GM19468 (cell line): Measurements from ENCODE around the gene SLC1A7.

Source experiments
- ATAC-seq: cut with Tn5 transposase; IDR thresholded peaks from one replicate; pipeline ENCODE4 v1.9.1; 2021; ENCODE audit warnings: mild to moderate bottlenecking, moderate library complexity, moderate number of reproducible peaks; ENCODE audit not compliant: unreplicated experiment; ENCODE audit errors: extremely low read depth

The SLC1A7 gene

GRCh38 chr1:53134961-53135734, 7.3 kb downstream of the SLC1A7 start:
- no peak for ATAC-seq

- no peak for ATAC-seq
Measured at GRCh38 chr1:53134042-53134485, 8.4 kb downstream of the SLC1A7 start.

- no peak for ATAC-seq
Measured at GRCh38 chr1:53133261-53134041, 9.0 kb downstream of the SLC1A7 start.

GRCh38 chr1:53132176-53132575, 10.3 kb downstream of the SLC1A7 start:
- ATAC-seq, result no peak

- no peak for ATAC-seq
Measured at GRCh38 chr1:53131590-53131938, 10.9 kb downstream of the SLC1A7 start.

- ATAC-seq, result no peak
Measured at GRCh38 chr1:53130878-53131589, 11.4 kb downstream of the SLC1A7 start.

- no peak for ATAC-seq
Measured at GRCh38 chr1:53130598-53130877, 11.9 kb downstream of the SLC1A7 start.

GRCh38 chr1:53129891-53130597, 12.4 kb downstream of the SLC1A7 start:
- ATAC-seq, result no peak

GRCh38 chr1:53128401-53128800, 14.0 kb downstream of the SLC1A7 start:
- no peak for ATAC-seq

- no peak for ATAC-seq
Measured at GRCh38 chr1:53127546-53127945, 14.9 kb downstream of the SLC1A7 start.

- no peak for ATAC-seq
Measured at GRCh38 chr1:53126495-53126894, 15.9 kb downstream of the SLC1A7 start.

- no peak for ATAC-seq
Measured at GRCh38 chr1:53125623-53126360, 16.6 kb downstream of the SLC1A7 start.

GRCh38 chr1:53125122-53125521, 17.3 kb downstream of the SLC1A7 start:
- no peak for ATAC-seq

GRCh38 chr1:53123453-53124140, 18.8 kb downstream of the SLC1A7 start:
- ATAC-seq, result no peak

- ATAC-seq, result no peak
Measured at GRCh38 chr1:53122961-53123413, 19.5 kb downstream of the SLC1A7 start.

- ATAC-seq, result no peak
Measured at GRCh38 chr1:53122201-53122885, 20.1 kb downstream of the SLC1A7 start.

GRCh38 chr1:53121319-53122172, 20.9 kb downstream of the SLC1A7 start:
- ATAC-seq, result no peak

GRCh38 chr1:53120659-53121058, 21.8 kb downstream of the SLC1A7 start:
- ATAC-seq, result no peak
